HG03558 (cell line): ENCODE data around the gene ST6GALNAC2.
"Not testable (repeated sequence)": the region's sequence is repeated elsewhere in the genome, so short reads cannot be mapped to it uniquely, and the experiment has no call there.

Experiments used
- ATAC-seq: cut with Tn5 transposase; IDR thresholded peaks from one replicate; pipeline ENCODE4 v1.9.1; 2021; ENCODE audit warnings: moderate number of reproducible peaks; ENCODE audit not compliant: unreplicated experiment; ENCODE audit errors: extremely low read depth

ST6GALNAC2 gene

GRCh38 chr17:76585649-76586593 is at the start of gene ST6GALNAC2:
Gene ST6GALNAC2 (minus strand): TSS chr17:76585860. CDS start chr17:76585808, 52 bp downstream.
- ATAC-seq: no peak

GRCh38 chr17:76635039-76635438 is 49.4 kb upstream of the ST6GALNAC2 start:
- no peak for ATAC-seq

GRCh38 chr17:76633628-76634328 is 48.1 kb upstream of the ST6GALNAC2 start:
- ATAC-seq: no peak

- ATAC-seq: no peak
These were observed 46.3 kb upstream of the ST6GALNAC2 start for GRCh38 chr17:76631821-76632565.

GRCh38 chr17:76630151-76630550 is 44.5 kb upstream of the ST6GALNAC2 start:
- no peak for ATAC-seq

- ATAC-seq: no peak
These were observed 41.9 kb upstream of the ST6GALNAC2 start for GRCh38 chr17:76627510-76627909.

- no peak for ATAC-seq
These were observed 40.8 kb upstream of the ST6GALNAC2 start for GRCh38 chr17:76626442-76626841.

- ATAC-seq: no peak
These were observed 39.8 kb upstream of the ST6GALNAC2 start for GRCh38 chr17:76625496-76625895.

- no peak for ATAC-seq
These were observed 37.8 kb upstream of the ST6GALNAC2 start for GRCh38 chr17:76623271-76624146.

GRCh38 chr17:76617838-76618237 is 32.2 kb upstream of the ST6GALNAC2 start:
- no peak for ATAC-seq

- no peak for ATAC-seq
These were observed 29.4 kb upstream of the ST6GALNAC2 start for GRCh38 chr17:76614912-76615617.

GRCh38 chr17:76614064-76614759 is 28.6 kb upstream of the ST6GALNAC2 start:
- not testable (repeated sequence) for ATAC-seq

- no peak for ATAC-seq
These were observed 27.6 kb upstream of the ST6GALNAC2 start for GRCh38 chr17:76612977-76613851.

- ATAC-seq: no peak
These were observed 26.8 kb upstream of the ST6GALNAC2 start for GRCh38 chr17:76612465-76612864.

GRCh38 chr17:76611758-76612157 is 26.1 kb upstream of the ST6GALNAC2 start:
- ATAC-seq: no peak

- not testable (repeated sequence) for ATAC-seq
These were observed 25.6 kb upstream of the ST6GALNAC2 start for GRCh38 chr17:76611080-76611749.

- ATAC-seq: not testable (repeated sequence)
These were observed 21.0 kb upstream of the ST6GALNAC2 start for GRCh38 chr17:76606685-76607084.
